22Rv1 (cell line): ENCODE measurements around the gene PAK5.

Experiments
- ZFX ChIP-seq: fragments of 450-650 bp; IDR thresholded peaks from 2 replicates; pipeline ENCODE4 v1.6.1; 2017; ENCODE audit warnings: antibody characterized with exemption, borderline replicate concordance
- TF ChIP-seq, protein P1 (sequence below): fragments of 450-650 bp; IDR thresholded peaks from 2 replicates; pipeline ENCODE4 v1.5.1; 2017; ENCODE audit warnings: mild to moderate bottlenecking

DNA sequence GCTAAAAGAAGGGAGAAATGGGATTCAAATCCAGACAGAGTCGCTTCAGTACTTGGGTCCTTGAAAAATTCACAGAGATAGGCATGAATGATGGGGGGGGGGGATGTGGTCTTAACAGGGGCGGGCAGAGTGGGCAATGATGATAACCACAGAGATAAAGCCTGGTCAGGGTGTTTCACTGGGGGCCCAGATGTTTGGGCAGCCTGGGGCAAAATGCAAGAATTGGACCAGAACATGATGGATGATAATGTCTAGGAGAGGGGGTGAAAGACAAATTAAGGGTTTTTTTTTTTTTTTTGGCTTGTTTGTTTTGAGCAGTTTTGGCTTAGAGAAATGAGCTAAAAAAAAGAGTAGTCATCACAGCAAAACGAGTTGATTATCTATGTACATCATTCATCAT, 267.1 kb downstream of the PAK5 start:
- TF ChIP-seq, protein P1, sequence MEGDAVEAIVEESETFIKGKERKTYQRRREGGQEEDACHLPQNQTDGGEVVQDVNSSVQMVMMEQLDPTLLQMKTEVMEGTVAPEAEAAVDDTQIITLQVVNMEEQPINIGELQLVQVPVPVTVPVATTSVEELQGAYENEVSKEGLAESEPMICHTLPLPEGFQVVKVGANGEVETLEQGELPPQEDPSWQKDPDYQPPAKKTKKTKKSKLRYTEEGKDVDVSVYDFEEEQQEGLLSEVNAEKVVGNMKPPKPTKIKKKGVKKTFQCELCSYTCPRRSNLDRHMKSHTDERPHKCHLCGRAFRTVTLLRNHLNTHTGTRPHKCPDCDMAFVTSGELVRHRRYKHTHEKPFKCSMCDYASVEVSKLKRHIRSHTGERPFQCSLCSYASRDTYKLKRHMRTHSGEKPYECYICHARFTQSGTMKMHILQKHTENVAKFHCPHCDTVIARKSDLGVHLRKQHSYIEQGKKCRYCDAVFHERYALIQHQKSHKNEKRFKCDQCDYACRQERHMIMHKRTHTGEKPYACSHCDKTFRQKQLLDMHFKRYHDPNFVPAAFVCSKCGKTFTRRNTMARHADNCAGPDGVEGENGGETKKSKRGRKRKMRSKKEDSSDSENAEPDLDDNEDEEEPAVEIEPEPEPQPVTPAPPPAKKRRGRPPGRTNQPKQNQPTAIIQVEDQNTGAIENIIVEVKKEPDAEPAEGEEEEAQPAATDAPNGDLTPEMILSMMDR, result no peak
- TF ChIP-seq ZFX, result no peak
